Measurements from ENCODE around the gene PREX1.

DNA sequence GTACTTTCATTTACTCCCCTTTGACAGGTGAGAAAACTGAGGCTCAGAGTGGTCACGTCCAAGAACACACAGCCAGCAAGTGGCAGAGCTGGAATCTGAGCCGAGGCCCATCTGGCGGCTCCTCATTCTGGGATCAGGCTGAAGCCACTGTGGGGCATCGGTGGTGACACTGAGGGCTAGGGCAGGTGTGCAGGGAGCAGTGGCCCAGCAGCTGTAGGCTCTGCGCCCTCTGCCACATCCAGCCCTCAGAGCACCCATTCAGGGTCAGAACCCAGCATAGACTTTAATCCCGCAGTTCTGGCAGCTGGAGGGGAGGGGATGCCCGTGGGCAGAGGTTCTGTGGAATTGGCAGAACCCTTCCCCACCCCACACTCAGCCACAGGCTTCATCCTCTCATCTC lies 210.3 kb downstream of the PREX1 start:
- TF ChIP-seq, protein P1, sequence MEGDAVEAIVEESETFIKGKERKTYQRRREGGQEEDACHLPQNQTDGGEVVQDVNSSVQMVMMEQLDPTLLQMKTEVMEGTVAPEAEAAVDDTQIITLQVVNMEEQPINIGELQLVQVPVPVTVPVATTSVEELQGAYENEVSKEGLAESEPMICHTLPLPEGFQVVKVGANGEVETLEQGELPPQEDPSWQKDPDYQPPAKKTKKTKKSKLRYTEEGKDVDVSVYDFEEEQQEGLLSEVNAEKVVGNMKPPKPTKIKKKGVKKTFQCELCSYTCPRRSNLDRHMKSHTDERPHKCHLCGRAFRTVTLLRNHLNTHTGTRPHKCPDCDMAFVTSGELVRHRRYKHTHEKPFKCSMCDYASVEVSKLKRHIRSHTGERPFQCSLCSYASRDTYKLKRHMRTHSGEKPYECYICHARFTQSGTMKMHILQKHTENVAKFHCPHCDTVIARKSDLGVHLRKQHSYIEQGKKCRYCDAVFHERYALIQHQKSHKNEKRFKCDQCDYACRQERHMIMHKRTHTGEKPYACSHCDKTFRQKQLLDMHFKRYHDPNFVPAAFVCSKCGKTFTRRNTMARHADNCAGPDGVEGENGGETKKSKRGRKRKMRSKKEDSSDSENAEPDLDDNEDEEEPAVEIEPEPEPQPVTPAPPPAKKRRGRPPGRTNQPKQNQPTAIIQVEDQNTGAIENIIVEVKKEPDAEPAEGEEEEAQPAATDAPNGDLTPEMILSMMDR (IDR thresholded peaks at IDR 0.05 in 8 of 11, conservative IDR thresholded peaks at IDR 0.05 in 3 of 11) = no peak
- no peak for TF ChIP-seq POLR2AphosphoS5 (IDR thresholded peaks at IDR 0.05)
- TF ChIP-seq POLR2A (IDR thresholded peaks at IDR 0.05) = no peak

All from spleen (tissue), 7 donors.